TTC549 (cell line): ENCODE data around the gene ARHGAP20.

Experiments used
- FAIRE-seq: peaks from 2 replicates; lab custom pipeline; 2012; peaks lifted over from hg19 to GRCh38; lab: Jason Lieb, UNC

The ARHGAP20 gene

DNA sequence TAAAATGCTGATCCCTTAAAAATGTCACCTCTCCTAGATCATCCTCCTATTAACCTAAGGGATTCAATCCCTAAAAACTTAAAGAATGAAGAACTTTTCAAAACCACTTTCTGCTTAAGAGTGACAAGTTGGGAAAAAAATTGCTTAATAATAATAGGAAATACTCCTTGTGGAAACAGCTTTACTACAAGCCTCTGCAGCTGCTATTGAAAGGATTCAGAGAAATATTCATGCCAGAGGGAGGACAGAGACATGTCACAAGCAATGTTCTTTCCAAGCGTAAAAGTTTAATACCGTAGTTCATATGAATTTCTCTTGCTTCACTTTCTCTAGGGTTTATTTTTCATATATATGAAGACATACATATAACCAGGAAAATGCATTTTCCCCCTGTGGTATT is 98.2 kb downstream of the ARHGAP20 start:
- FAIRE-seq: no peak

DNA sequence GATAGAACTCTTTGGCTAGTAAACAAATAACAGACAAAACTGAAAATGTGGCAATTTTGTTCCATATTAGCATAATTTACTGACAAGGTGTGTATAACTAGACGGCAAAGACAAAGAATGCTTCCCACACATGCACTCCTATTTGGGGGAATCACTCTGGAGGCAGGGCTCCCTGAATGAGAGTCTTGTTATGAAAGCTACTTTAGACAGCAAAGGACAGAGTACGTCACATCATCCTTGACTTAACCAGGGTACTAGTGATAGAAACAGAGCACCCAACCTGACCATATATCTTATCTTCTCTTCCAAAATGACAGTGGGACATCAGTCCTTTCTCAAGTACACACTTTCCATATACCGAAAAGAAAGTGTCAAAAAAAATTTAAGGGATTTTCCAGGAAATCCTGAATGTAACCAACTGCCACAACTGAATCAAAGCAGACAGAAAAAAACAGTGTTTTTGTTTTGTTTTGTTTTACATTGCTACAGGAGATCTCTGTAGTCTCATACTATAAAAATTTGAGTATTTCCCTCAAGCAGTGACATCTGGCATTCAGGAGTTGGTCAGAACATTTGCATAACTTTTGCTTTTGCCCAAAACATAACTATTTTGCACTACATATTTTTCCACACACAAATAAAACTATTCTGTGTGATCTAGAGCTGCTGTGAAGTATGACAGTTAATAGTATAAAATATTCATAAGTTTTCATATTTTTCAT is 98.9 kb downstream of the ARHGAP20 start:
- FAIRE-seq: no peak

DNA sequence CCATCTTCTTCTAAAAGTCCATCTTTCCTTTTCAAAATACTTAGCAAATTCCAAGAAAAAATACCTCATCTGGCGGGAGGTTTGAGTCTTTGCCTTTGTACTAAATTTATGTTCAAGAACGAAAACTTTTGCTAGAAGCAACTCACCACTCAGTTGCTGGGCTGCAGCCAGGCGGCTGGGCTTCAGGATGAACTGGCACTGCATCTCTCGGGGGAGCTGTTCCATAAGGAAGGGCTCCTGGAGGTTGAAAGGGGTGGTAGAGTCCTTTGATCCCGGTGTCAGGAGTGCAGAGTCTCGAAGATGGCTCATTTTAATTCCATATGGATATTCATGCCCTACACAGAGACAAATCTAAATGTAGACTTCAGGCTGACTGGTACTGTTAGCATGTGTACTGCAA is 105.8 kb downstream of the ARHGAP20 start:
- no peak for FAIRE-seq

DNA sequence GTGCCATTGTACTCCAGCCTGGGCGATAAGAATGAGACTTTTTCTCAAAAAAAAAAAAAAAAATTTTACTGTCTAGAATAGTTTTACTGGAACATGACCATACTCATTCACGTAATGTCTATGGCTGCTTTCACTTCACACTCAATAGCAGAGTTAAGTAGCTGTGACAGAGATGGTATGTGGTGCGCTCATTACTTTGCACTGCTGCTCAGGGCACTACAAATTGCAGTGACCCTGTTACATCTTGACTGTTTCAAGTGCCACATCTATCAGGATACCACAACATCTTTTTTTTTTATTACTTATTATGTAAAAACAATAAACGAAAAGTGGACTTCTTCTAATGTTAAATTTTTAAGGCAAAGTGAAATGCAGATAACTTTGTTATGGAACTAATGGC is 110.3 kb downstream of the ARHGAP20 start:
- FAIRE-seq: no peak

DNA sequence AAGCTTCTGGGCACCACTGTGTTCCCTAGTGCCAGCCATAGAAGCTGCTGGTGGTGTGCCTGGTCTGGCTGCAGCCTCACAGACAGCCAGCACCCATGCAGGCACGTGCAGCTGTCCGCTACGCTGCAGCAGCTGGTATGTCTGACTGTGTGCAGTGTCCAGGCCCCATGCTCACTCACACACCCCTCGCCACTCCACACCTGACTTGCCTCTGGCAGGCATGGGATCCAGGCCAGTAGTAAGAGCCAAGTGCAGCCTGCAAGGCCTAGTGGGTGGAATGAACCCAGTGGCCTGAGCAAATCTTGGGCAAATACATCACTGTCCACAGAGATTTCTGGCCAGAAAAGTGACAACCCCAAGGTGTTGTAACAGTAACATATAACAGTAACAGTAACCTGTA is 111.9 kb downstream of the ARHGAP20 start:
- no peak for FAIRE-seq

DNA sequence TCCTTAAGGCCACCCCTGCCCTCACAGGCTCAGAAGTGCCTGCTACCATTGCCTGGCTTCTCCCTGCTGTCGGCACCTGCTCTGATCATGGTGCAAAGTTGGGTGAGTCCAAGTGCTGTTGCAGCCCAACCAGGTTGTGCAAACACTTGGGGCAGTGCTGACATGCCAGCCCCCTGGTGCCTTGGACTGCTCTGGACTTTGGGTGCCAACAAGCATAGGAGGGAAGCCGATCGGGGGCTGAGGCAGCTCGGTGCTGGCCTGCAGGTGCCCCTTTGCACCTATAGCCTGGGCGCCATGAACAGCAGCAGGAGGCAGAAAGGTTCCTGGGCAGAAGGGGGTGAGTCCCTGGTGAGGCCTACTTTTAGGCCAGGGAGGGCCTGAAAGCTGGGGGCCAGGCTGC is 113.0 kb downstream of the ARHGAP20 start:
- no peak for FAIRE-seq

DNA sequence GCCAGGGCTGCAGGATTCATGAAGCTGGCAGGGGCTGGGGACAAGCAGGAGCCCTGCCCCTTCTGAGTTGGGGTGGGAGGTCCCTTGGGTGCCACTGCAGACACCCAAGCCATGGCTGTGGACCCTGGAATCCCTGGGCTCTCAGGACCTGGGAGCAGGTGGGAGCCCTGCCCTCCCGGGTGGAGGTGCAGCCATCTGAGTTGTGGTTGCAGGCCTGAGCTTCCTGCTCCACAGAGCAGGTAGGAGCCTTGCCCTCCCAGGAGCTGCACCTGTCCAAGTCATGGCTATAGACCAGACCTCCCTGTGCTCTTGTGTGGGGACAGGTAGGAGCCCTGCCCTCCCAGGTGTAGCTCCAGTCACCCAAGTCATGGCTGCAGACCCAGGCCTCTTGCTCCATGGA is 113.5 kb downstream of the ARHGAP20 start:
- FAIRE-seq: no peak

DNA sequence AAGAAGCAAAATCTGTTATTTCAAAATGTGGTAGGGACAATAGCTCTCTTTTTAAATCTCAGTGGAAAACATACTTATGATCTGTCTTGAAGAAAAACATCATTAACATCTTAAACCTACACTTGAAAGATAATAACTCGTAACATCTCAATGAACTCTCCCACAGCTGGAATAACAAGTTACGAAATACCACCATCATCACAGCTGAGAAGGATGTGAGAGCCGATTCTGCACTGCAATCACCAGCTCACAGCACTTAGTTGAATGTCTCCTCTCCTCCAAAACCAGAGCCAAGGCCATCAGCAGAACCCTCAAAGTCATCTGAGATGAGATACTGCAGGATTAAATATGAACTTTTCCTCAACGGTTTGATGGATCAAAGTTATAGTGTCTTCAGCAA is 124.3 kb downstream of the ARHGAP20 start:
- no peak for FAIRE-seq

DNA sequence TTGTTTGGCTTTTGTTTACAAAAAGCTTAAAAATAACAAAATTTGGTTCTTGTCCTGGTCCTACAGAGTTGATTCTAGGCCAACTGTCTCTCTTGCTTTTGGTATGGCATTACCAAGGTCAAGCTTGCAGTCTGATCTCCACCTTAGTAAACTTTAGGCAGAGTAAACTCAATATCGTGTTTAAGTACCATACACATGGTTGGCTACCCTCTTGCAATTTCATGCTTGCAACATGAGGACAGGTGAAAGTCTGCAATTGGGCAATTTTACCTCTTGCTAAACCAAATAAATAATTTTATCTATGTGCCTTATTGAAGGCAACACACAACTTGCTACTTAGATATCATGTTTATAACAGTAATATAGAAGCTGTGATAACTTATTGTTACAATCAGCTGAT is 125.1 kb downstream of the ARHGAP20 start:
- no peak for FAIRE-seq

DNA sequence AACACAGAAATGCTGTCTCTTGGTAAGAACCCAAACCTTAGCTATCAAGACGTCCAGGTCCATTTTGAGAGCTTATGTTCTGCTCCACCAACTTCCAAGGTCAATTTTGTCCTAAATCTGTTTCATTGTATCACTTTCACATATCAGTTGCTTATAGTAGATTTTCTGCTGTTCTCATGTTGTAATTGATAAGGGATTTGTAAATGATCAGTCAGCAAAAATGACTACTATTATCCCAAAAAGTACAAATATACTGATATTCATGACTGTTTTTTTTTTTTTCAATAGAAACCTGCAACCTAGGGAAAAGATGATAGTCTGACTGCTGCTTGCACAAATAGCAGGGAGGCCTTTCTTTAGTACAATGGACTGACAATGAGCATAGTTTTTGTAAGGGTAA is 128.1 kb downstream of the ARHGAP20 start:
- FAIRE-seq: no peak

DNA sequence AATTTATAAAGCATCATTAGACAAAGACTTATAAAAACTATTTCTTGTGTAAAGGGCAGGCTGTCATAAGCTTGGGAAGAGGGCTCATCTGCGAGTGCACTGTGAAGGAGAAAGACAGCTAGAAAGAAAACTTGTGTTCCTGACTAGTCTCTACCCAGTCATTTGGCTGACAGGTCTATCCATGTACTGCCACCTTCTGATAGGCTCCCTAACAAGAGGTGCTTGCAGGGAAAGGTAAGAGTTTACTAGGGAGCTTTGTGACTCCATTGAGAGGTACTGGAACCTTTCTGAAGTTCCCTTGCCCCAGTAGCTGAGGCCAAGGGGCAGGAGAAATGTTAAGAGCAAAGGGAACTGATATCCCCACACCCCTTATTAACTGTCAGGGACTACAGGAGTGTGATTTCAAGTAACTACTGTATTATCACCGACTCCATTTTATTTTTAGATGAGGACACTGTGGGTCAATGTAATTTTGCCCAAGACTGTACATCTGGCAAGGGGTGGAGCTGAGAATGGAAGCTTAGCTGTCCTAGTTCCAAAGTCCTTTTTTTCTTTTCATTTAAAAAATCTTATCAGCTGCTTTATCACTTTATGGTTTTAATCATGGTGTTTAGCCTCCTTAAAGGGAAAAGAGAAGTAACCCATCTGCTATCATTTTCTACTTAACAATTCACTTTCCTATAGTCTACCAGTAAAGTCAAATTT is 129.4 kb downstream of the ARHGAP20 start:
- no peak for FAIRE-seq

DNA sequence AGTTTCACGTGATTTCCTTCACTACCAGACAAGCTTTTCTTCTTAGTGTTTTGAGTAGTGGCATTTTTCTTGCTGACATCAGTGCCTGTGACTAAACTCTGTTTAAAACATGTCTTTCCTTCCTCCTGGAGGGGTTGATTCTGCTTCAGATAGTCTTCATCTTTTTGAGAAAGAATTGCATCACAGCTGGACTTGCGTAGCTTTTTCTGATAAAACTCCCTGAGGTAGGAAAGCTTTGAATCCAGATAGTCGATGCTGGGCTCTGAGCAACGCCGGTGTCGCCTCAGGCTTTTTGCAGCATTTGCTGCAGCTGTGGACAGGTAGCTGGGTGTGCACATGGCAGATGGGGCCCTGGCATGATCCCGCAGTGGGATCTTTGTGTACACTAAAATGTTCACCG is 131.7 kb downstream of the ARHGAP20 start:
- no peak for FAIRE-seq

DNA sequence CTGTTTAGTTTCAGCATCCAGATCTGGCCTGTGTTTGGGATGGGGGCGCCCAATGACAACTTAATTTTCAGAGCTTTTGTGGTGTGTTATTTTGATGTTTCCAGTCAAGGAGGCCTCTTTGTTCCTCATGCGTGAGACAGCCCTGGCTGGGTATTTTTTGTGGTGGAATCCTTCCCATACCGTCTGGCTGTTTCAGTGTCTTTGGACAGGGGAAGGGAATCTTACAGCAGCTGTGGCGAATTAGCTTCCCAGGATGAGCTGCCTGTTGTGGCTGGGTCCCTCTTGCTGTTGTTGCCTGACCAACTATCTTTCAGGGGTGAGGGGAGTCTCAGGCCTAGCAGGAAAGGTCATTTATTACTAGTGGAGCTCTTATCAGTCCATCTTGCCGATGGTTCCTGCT is 138.8 kb downstream of the ARHGAP20 start:
- no peak for FAIRE-seq

DNA sequence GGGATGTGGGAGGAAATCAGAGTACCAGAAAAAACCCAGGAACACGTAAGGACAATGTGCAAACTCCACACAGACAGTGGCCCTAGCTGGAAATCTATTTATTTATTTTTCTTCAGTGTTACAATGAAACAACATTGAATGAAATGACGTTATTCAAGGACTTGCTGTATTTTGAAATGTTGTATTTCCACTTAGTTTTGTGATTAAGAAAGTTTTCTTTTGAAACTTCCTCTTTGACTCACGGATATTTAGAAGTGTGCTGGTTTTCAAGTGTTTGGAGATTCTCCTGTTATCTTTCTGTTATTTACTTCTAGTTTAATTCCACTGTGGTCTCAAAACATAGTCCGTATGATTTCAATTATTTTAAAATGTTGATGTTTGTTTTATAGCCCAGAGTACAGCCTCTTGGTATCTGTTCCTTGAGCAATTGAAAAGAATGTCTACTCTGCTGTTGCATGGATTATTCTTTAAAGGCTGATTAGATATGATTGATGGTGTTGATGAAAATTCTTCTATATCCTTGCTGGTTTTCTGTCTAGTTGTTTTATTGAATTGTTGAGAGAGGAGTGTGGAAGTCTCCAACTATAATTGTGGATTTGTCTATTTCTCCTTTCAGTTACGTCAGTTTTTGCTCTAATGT is 141.0 kb downstream of the ARHGAP20 start:
- FAIRE-seq: no peak

DNA sequence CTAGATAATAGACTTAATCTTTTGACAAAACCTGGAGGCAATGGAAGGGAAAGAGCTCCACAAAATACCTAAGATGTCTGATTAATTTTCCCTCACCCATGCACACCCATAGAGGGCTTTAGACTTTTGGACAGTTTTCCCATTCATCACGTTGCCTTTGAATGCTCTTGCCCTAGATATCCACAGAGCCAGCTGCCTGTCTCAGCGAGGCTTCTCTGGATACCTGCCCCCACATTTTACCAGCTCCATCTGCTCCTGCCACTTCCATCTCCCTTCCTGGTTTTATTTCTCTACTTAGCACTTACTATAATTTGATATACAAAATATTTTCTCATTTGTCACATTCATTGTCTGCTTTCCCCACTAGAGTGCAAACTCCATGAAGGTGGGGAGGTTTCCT is 145.7 kb downstream of the ARHGAP20 start:
- FAIRE-seq: no peak

DNA sequence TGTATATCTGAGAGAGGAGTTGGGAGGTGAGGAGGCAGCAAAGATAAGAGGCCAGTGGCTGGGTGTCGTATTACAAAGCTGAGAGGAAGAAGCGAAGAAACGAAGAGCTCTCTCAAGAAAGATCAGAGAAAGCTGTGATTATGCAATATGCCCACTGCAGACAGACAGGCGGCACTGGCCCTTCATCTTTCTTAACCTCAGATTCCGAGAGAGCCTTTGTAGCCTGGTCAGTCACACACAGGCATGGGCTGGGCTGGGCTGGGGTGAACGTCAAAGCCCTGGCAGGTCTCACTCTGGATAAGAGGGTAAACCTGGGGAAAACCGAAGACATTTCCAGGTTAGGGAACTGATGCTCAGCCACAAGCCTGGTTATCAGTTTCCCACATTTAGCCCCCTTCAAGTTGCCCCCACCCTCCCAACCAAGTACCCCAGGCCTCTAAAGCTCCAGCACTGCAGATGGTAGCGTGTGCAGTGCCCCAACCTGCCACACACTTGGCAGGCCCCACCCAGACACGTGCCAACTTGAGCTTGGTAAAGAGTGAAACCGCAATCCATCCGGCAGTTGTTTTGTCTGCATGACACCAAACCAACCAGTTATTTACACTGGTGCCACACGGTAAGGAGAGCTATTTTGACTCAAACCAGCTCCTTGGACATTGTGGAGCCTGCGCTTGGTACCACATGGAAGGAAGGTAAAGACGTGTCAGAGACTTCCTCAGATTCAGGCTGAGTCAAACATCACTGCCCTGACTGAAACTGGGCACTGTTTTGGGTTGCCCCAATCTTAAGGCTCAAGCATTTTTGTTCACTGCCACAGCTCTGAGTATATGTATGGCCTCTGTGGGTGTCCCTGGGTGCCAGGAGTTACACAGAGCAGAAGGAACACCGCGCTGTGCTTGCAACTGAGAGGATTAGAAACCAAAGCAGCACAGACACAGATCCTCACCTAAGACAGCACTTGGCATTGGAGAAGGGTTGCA is 146.6 kb downstream of the ARHGAP20 start:
- FAIRE-seq: no peak

DNA sequence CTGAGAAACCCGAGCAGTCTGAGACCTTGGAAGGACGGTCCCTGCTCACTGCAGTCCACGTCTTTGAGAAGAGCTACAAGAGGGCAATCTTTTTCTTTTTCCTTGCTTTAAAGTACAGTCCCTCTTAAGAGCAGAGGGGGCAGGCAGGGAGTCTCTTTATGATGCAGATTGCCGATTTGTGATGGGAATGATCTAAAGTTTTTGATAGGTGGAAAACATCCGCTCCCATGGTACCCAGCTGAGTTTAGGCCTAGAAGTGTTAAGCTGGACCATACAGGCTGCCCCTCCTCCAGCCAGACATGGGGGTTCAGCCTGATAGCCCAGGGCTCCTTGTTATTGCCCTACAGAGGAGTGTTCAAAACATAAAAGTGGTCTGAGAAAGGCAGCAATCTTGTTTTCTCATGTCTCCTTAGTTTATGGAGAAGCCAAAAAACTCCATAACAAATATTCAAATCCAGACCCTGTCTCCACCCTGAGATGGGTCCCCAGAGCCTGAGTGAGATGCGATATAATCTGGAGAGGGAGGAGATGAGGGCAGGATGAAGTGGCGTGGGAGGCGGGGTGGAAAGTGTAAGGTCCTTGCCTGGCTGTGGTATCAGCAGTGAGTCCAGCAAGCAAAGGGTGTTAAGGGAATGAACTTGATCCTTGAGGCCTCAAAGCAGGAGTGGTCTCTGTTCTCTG is 147.4 kb downstream of the ARHGAP20 start:
- no peak for FAIRE-seq

DNA sequence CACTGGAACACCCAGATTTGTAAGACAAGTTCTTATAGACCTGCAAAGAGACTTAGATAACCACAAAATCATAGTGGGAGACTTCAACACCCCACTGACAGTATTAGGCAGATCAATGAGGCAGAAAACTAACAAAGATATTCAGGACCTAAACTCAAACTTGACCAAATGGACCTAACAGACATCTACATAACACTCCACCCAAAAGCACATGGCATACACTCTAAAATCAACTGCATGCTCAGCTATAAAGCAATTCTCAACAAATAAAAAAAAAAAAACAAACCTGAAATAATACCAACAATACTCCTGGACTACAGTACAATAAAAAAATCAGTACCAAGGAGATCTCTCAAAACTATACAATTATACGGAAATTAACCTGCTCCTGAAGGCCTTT is 167.5 kb downstream of the ARHGAP20 start:
- no peak for FAIRE-seq

DNA sequence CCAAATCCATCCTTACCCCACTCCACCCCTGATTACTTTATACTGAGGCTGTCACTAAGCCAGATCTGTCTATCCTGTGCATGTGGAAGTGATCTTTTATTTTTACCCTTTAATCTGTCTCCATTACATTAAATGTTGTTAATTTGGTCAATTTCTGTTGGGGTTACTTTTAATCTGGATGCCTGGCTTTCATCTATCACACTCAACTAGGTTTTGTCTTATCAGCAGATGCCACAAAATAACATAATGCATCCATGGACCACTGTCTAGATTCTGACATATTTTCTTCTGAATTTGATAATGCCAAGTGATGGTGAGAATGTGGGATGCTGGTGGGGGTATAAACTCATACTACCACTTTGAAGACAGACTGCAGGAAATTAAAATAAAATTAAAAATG is 174.1 kb downstream of the ARHGAP20 start:
- FAIRE-seq: no peak

DNA sequence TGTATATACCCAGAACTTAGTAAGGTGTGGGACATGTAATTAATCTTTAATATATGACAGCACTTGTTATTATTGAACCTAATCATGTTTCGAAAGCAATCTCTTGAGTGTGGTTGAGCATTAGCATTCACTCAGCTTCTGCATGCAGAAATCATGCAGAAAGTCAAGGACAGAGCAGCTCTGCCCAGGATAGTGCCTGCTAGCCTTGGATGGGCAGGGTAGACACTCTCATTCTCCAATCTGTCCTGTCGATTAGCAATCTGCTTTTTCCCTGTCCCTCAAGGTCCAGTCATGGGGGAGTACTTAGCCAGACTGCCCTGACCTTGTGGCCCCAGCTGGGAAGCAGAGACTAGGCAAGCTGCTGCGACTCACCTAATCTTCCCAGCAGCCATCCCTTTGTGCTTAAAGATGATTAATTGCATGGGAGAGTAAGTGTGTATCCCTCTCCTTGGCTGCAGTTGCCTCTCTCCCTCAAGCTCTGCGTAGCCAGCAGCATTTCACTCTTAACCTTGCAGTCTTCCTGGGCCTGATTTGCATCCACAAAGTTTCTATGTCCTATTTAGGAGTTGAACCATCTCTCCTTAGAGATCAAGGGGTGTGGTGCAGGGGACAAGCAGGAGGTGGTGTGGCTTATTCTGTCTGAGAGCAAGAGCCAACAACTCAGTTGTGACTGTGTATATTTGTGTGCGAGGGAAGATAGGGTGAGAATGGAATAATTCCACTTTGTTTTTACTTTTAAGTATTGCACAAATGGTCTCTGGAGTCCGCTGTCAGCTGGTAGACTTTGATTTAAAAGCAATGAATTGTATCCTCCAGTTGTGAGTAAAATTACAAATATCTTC is 181.1 kb downstream of the ARHGAP20 start:
- FAIRE-seq: no peak

DNA sequence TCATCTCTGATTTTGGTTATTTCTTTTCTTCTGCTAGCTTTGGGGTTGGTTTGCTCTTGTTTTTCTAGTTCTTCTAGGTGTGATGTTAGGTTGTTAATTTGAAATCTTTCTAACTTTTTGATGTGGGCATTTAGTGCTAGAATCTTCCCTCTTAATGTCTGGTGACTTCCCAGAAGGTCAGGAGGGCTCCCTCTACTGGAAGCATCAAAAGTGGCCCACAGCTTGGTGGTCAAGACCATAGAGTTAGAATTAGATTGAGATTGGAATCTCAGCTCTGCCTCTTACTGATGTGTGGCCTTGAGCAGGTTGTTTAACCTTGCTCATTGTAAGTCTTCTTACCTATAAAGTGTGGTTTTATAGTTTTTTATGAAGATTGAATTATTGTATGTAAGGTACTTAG is 183.2 kb downstream of the ARHGAP20 start:
- no peak for FAIRE-seq
